COLO668 (cell line): Measurements from ENCODE around the gene MUC4.

Experiments
- DNase-seq: peaks from one replicate; lab custom pipeline; 2025; ENCODE audit not compliant: unreplicated experiment; lab: John Stamatoyannopoulos, UW

The MUC4 gene, protein sequence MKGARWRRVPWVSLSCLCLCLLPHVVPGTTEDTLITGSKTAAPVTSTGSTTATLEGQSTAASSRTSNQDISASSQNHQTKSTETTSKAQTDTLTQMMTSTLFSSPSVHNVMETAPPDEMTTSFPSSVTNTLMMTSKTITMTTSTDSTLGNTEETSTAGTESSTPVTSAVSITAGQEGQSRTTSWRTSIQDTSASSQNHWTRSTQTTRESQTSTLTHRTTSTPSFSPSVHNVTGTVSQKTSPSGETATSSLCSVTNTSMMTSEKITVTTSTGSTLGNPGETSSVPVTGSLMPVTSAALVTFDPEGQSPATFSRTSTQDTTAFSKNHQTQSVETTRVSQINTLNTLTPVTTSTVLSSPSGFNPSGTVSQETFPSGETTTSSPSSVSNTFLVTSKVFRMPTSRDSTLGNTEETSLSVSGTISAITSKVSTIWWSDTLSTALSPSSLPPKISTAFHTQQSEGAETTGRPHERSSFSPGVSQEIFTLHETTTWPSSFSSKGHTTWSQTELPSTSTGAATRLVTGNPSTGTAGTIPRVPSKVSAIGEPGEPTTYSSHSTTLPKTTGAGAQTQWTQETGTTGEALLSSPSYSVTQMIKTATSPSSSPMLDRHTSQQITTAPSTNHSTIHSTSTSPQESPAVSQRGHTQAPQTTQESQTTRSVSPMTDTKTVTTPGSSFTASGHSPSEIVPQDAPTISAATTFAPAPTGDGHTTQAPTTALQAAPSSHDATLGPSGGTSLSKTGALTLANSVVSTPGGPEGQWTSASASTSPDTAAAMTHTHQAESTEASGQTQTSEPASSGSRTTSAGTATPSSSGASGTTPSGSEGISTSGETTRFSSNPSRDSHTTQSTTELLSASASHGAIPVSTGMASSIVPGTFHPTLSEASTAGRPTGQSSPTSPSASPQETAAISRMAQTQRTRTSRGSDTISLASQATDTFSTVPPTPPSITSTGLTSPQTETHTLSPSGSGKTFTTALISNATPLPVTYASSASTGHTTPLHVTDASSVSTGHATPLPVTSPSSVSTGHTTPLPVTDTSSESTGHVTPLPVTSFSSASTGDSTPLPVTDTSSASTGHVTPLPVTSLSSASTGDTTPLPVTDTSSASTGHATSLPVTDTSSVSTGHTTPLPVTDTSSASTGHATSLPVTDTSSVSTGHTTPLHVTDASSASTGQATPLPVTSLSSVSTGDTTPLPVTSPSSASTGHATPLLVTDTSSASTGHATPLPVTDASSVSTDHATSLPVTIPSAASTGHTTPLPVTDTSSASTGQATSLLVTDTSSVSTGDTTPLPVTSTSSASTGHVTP (N-terminal part only)

DNA sequence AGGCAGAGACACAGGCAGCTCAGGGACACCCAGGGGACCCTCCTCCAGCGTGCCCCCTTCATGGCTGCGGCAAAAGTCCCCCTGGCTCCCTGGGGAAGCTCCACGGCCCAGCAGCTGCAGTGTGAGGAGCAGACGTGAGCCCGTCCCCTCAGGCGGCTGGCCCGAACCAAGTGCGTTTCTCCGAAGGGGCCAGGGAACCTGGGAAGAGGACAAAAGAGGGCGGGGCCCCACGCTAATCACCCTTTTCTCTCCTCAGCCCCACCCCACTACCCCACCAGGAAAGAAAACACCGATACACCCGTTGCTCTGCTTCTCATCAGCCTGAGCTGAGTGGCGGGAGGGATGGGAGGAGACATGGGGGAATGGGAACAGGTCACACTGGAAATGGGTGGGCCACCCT lies at the start of gene MUC4:
Gene MUC4, minus strand, starts transcription at position 174 of the 400 bp plus-strand sequence. Its CDS starts 112 bp downstream, at position 62.
- peak; percentile 22 for DNase-seq

GRCh38 chr3:195860456-195860855 lies 48.7 kb upstream of the MUC4 start:
- DNase-seq: no peak

GRCh38 chr3:195859846-195860411 lies 48.2 kb upstream of the MUC4 start:
- DNase-seq: peak; percentile 9

DNA sequence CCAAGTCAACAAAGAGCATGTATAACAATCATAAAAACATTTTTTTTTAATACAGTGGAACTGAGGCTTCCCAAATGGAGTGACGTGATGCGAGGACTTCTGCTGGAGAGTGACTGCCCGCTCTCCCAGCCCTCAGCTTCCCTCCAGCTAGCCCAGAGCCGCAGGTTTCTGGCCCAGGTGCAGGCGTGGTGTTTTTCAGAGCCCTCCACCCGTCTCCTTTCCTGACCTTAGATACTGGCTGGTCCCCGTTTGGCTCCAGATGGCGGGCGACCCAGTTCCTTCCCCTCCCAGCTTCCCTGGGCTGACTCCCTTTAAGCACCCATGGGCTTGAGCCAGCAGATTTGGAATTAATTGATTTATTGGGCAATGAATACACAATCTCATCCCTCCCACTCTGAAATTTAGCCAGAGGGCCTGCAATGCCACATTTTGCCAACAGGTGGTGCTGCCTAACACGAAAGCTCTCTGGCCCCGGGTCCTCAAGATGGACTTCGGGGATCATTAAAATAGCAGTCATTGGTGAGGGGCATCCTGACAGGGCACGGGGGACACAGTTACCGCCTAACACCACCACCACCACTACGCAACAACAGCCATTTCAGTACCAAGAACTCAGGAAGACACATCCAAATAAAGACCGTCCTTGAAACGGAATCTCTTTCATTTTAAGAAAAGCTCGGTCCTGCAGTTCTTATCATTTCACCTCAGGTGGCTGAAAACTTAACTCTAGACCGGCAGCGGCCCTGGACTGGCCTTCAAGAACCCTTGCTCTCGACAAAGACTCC lies 47.5 kb upstream of the MUC4 start:
- peak; percentile 61 for DNase-seq

DNA sequence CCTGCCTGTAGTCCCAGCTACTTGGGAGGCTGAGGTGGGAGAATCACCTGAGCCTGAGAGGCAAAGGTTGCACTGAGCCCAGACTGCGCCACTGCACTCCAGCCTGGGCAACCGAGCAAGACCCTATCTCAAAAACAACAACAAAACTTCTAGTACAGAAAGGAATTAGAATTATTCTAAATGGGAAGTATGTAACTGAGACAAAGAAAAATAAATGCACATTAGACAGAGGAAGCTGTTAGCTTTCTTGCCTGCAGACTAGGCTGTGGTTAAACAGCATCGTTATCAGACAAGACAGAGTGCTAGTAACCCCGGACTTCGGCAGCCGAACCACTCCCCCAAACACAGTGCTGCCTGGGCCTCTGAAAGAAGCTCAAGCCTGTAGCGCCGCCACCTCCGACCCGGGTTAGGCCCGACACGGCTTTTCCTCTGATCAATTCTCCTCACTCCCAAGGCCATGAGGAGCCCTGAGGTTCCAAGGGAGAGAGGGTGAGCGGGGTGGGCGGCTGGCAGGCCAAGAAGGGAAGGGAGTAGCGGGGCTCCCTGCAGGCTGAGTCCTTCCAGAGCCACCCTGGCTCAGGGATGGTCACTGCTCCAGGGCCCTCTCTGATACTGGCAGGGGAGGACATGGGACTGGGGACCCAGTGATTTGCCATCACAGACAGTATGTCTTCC lies 44.8 kb upstream of the MUC4 start:
- no peak for DNase-seq

- DNase-seq: peak; percentile 18
These were observed 44.0 kb upstream of the MUC4 start for GRCh38 chr3:195855471-195856409.

GRCh38 chr3:195854628-195855294 lies 43.0 kb upstream of the MUC4 start:
- no peak for DNase-seq

DNA sequence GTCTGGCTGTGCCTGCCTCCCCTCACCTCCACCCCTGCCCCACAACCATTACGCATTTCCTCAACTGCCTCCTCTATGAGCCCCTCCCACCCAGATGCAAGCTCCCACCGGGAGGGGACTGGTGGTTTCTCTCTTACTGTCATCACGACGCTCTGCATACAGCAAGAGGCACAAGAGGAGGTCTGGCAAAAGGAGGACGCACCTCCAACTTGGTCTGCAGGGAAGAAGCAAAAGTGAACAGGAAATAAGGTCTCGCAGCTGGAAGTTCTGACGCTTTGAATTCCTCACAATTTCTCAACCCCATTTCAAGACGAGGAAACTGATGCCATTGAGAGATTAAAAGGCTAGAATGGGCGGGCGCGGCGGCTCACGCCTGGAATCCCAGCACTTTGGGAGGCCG lies 42.3 kb upstream of the MUC4 start:
- no peak for DNase-seq

GRCh38 chr3:195853036-195853435 lies 41.3 kb upstream of the MUC4 start:
- DNase-seq: no peak

DNA sequence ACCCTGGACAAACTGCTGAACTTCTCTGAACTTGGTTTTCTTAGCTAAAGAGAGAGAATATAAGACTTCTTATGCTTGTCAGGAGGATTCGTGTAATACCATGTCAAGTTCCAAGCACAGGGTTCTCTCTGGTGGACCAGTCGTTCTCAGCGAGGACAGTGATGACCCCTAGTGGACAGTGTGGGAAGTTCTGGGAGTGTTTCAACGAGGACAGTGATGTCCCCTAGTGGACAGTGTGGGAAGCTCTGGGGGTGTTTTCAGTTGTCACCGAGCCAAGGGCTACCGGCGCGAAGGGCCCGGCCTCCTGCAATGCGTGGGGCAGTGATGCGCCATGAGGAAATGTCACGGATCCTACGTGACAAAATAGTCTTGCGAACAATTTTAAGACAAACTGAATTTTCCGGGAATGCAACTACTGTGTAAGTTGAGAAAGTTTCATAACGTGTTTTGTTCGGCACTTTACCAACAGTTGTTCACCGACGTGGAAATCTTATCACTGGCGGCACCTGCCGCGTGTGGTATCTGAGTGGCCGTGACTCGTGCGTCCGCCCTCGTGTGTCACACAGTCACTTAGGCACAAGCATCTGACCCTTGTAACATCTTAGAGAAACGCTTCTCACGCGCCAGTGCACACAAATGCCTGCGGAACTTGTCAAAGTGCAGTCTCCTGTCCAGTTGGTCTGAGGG lies 39.3 kb upstream of the MUC4 start:
- DNase-seq: peak; percentile 79

- no peak for DNase-seq
These were observed 37.8 kb upstream of the MUC4 start for GRCh38 chr3:195849322-195850074.

GRCh38 chr3:195847055-195847950 lies 35.6 kb upstream of the MUC4 start:
- no peak for DNase-seq

DNA sequence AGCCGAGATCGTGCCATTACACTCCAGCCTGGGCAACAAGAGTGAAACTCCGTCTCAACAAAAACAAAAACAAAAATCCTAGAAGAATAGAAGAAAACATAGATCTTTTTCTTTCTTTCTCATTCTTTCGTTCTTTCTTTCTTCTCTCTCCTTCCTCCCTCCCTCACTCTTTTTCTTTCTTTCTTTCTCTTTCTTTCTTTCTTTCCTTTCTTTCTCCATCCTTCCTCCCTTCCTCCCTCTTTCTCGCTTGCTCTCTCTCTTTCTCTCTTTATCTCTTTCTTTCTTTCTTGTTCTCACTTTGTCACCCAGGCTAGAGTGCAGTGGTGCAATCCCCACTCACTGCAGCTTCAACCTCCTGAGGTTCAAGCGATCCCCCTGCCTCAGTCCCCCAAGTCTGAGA lies 33.8 kb upstream of the MUC4 start:
- DNase-seq: no peak

DNA sequence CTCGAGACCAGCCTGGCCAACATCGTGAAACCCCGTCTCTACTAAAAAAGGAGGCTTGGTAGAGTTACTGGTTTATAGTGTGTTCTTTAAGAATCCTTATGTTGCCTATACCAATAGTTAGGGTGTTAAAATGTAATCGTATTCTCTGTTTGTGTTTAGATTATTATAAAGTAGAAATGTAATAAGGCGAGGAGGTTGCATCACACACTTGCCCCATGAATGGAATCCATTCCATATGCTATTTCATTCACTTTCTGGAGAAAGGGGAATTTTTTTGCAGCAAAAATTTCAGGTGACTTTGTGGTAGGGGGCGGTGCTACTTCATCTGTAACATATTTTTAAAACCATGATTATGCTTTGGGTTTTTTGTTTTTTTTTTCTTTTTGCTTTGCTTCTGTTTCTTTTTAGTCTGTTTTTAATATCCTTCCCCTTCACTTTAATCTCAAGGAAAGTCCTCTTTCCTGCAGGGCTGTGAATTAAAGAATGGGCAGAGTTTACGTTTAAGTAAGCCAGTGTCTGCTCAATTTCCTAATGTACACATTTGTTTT lies 33.0 kb upstream of the MUC4 start:
- no peak for DNase-seq
